ENCODE data around the gene ZSWIM5.
"Not testable (repeated sequence)": the region's sequence is repeated elsewhere in the genome, so short reads cannot be mapped to it uniquely, and the experiment has no call there.

ZSWIM5 gene

DNA sequence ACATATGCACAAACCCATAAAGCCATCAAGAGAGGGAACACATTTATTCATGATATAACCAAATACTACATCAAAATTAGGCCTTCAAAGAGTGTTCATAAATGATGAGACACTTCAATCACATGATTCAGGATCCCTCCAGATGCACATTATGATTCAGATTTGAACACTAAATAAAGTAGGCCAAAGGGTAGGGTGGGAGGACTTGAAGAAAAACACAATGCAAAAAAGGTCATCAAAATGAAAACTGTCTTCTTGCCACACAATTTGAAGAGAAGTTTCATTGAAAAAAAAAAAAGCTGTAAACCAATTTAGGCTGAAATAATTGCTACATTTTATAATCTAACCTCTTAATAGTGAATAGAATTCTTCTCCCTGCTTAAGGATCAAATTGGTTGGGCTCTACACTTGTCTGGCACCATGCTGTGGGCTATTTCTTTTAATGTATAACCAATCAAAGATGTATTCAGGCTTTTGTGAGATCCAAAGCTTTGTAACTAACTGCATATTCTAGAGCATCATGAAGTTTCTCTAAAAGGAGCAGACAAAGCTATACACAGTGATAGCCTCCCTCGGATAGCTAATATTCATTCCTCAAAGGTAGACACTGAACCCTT lies 58.1 kb downstream of the ZSWIM5 start:
- Histone ChIP-seq H3K27me3 (ENCODE audit: control insufficient read depth in 5 of 5, insufficient read depth in 4 of 5, low read length in 5 of 5) (no peaks in the 10 kb centered on the region), H3K36me3 (ENCODE audit: control insufficient read depth in 5 of 5, insufficient read depth in 5 of 5, low read length in 5 of 5) (no peaks in the 10 kb centered on the region), H3K9ac (ENCODE audit: low read length in 5 of 5) (no peak overlapping the region), H3K9me3 (ENCODE audit: control insufficient read depth in 5 of 5, low read length in 5 of 5) (no peaks in the 10 kb centered on the region), H3K27ac (ENCODE audit: low read depth, low read length) (no peak overlapping the region), H3K4me3 (ENCODE audit: low read depth in 1 of 5, low read length in 5 of 5) (no peak overlapping the region), H3K4me1 (ENCODE audit: control insufficient read depth in 5 of 5, insufficient read depth in 5 of 5, low read length in 5 of 5) (no peaks in the 10 kb centered on the region)

DNA sequence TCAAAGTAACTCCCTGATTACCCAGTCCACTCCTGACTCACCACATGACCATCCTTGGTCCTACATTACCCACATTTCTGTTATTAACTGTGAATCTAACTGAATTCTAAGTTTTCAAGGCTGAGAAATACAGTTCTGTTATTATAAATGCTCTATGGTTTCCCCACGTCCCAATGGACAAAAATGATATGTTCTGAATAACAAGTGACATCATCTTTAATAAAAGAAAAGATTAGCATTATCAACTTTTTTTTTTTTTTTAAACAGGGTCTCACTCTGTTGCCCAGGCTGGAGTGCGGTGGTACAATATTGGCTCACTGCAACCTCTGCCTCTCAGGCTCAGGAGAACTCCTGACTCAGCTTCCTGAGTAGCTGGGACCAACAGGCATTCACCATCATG lies 59.6 kb downstream of the ZSWIM5 start:
- no peaks in the 10 kb centered on the region for H3K36me3 ChIP-seq (ENCODE audit: control insufficient read depth in 5 of 5, insufficient read depth in 5 of 5, low read length in 5 of 5)
- no peak overlapping the region for H3K4me3 ChIP-seq (ENCODE audit: low read depth in 1 of 5, low read length in 5 of 5)
- H3K27ac ChIP-seq (ENCODE audit: low read depth, low read length): no peak overlapping the region
- H3K4me1 ChIP-seq (ENCODE audit: control insufficient read depth in 5 of 5, insufficient read depth in 5 of 5, low read length in 5 of 5): no peaks in the 10 kb centered on the region
- no peaks in the 10 kb centered on the region for H3K27me3 ChIP-seq (ENCODE audit: control insufficient read depth in 5 of 5, insufficient read depth in 4 of 5, low read length in 5 of 5)
- H3K9ac ChIP-seq (ENCODE audit: low read length in 5 of 5): no peak overlapping the region
- H3K9me3 ChIP-seq (ENCODE audit: control insufficient read depth in 5 of 5, low read length in 5 of 5): no peaks in the 10 kb centered on the region

DNA sequence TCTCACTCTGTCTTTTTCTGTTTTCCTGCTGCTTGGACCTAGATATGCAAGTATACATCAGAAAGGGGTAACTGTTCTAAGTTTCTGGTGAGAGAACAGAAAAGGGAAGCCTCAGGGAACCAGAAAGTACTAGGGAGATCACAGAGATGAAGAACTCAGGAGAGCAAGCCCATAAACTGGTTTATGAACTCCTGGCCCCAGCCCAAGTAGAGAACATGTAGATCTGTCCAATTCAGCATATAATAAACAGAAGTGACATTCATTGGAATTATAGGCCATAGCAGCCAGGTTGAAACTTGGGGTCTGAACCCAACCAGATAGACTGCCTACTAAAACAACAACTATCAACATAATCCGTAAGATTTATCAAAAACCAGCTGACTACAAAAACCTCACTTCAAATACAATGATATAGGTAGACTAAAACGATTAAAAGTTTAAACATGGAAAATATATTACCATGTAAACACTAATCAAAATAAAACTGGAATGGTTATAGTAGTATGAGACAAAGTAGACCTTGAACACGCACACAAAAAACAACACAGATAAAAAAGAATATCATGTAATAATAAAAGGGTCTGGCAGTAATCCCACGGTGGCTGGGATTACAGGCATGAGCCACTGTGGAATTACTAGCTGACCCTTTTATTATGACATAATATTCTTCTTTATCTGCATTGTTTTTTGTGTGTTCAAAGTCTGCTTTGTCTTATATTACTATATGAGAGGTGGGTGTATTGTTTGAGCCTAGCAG lies 65.0 kb downstream of the ZSWIM5 start:
- Histone ChIP-seq H3K9ac (ENCODE audit: low read length in 5 of 5) (no peak overlapping the region), H3K4me3 (ENCODE audit: low read depth in 1 of 5, low read length in 5 of 5) (no peak overlapping the region), H3K36me3 (ENCODE audit: control insufficient read depth in 5 of 5, insufficient read depth in 5 of 5, low read length in 5 of 5) (no peaks in the 10 kb centered on the region)

DNA sequence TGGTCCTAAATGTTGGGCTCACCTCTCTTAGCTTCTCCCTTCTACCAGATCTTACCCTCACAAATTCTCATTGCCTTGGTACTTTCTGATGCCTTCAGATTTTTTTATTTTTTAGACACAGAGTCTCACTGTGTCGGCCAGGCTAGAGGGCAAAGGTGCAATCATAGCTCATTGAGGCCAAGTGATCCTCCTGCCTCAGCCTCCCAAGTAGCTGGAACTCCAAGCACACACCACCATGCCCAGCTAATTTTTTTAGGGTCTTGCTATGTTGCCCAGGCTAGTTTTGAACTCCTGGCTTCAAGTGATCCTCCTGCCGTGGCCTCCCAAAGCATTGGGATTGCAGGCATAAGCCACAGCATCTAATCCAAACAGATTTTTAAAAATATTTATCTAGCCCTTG lies 69.4 kb downstream of the ZSWIM5 start:
- no peaks in the 10 kb centered on the region for H3K9me3 ChIP-seq (ENCODE audit: control insufficient read depth in 5 of 5, low read length in 5 of 5)
- no peak overlapping the region for H3K27ac ChIP-seq (ENCODE audit: low read depth, low read length)
- H3K4me1 ChIP-seq (ENCODE audit: control insufficient read depth in 5 of 5, insufficient read depth in 5 of 5, low read length in 5 of 5): no peaks in the 10 kb centered on the region

More for the DNA sequence above, 65.0 kb downstream of the ZSWIM5 start:
- no peaks in the 10 kb centered on the region for H3K9me3 ChIP-seq (ENCODE audit: control insufficient read depth in 5 of 5, low read length in 5 of 5)
- H3K4me1 ChIP-seq (ENCODE audit: control insufficient read depth in 5 of 5, insufficient read depth in 5 of 5, low read length in 5 of 5): no peaks in the 10 kb centered on the region
- H3K27ac ChIP-seq (ENCODE audit: low read depth, low read length): no peak overlapping the region
- H3K27me3 ChIP-seq (ENCODE audit: control insufficient read depth in 5 of 5, insufficient read depth in 4 of 5, low read length in 5 of 5): no peaks in the 10 kb centered on the region

DNA sequence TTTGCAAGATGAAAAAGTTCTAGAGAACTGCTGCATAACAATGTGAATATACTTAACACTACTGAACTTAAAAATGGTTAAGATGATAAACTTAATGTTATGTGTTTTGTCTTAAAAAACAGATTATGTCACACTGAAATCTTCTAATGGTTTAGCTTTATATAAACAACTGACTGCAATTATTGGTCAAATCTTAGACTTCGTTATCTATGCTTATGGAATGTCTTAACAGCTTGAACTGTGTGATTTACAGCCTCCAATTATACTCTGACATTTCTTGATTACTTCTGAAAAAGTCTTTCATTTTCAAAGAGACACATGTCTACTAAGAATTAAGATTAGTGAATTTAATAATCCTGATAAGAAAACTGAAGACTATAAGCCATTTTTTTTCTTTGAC lies 71.1 kb downstream of the ZSWIM5 start:
- no peaks in the 10 kb centered on the region for H3K4me1 ChIP-seq (ENCODE audit: control insufficient read depth in 5 of 5, insufficient read depth in 5 of 5, low read length in 5 of 5)
- no peak overlapping the region for H3K4me3 ChIP-seq (ENCODE audit: low read depth in 1 of 5, low read length in 5 of 5)
- no peaks in the 10 kb centered on the region for H3K9me3 ChIP-seq (ENCODE audit: control insufficient read depth in 5 of 5, low read length in 5 of 5)
- no peaks in the 10 kb centered on the region for H3K27me3 ChIP-seq (ENCODE audit: control insufficient read depth in 5 of 5, insufficient read depth in 4 of 5, low read length in 5 of 5)
- no peak overlapping the region for H3K9ac ChIP-seq (ENCODE audit: low read length in 5 of 5)
- no peaks in the 10 kb centered on the region for H3K36me3 ChIP-seq (ENCODE audit: control insufficient read depth in 5 of 5, insufficient read depth in 5 of 5, low read length in 5 of 5)
- H3K27ac ChIP-seq (ENCODE audit: low read depth, low read length): no peak overlapping the region

More for the DNA sequence above, 69.4 kb downstream of the ZSWIM5 start:
- no peaks in the 10 kb centered on the region for H3K27me3 ChIP-seq (ENCODE audit: control insufficient read depth in 5 of 5, insufficient read depth in 4 of 5, low read length in 5 of 5)
- H3K4me3 ChIP-seq (ENCODE audit: low read depth in 1 of 5, low read length in 5 of 5): no peak overlapping the region
- no peaks in the 10 kb centered on the region for H3K36me3 ChIP-seq (ENCODE audit: control insufficient read depth in 5 of 5, insufficient read depth in 5 of 5, low read length in 5 of 5)
- no peak overlapping the region for H3K9ac ChIP-seq (ENCODE audit: low read length in 5 of 5)

DNA sequence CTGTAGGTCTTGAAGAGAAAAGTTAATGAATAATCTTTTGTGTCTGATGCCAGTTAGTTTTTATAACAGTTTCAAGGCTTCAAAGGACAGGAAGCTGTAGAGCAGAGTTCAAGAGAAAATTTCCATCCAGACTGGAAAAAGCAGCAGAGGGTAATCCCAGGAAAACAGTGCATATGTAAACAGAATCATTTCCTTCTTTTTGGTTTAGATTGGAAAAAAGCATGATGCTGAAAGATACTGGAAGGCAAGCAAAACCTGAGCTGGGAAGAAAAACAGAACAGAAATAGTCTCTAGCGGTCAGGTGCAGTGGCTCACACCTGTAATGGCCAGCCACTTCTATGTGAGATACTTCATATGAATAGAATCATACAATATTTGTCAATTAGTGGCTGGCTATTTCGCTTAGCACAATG lies 71.9 kb downstream of the ZSWIM5 start:
- H3K36me3 ChIP-seq (ENCODE audit: control insufficient read depth in 5 of 5, insufficient read depth in 5 of 5, low read length in 5 of 5): no peaks in the 10 kb centered on the region
- no peaks in the 10 kb centered on the region for H3K9me3 ChIP-seq (ENCODE audit: control insufficient read depth in 5 of 5, low read length in 5 of 5)
- H3K27me3 ChIP-seq (ENCODE audit: control insufficient read depth in 5 of 5, insufficient read depth in 4 of 5, low read length in 5 of 5): no peaks in the 10 kb centered on the region
- no peak overlapping the region for H3K9ac ChIP-seq (ENCODE audit: low read length in 5 of 5)
- H3K27ac ChIP-seq (ENCODE audit: low read depth, low read length): no peak overlapping the region
- H3K4me1 ChIP-seq (ENCODE audit: control insufficient read depth in 5 of 5, insufficient read depth in 5 of 5, low read length in 5 of 5): no peaks in the 10 kb centered on the region
- H3K4me3 ChIP-seq (ENCODE audit: low read depth in 1 of 5, low read length in 5 of 5): no peak overlapping the region

DNA sequence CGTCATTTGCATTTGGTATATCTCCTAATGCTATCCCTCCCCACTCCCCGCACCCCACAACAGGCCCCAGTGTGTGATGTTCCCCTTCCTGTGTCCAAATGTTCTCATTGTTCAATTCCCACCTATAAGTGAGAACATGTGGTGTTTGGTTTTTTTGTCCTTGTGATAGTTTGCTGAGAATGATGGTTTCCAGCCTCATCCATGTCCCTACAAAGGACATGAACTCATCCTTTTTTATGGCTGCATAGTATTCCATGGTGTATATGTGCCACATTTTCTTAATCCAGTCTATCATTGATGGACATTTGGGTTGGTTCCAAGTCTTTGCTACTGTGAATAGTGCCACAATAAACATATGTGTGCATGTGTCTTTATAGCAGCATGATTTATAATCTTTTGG lies 73.7 kb downstream of the ZSWIM5 start:
- H3K4me3 ChIP-seq (ENCODE audit: low read depth in 1 of 5, low read length in 5 of 5); H3K9me3 ChIP-seq (ENCODE audit: control insufficient read depth in 5 of 5, low read length in 5 of 5); H3K36me3 ChIP-seq (ENCODE audit: control insufficient read depth in 5 of 5, insufficient read depth in 5 of 5, low read length in 5 of 5); H3K4me1 ChIP-seq (ENCODE audit: control insufficient read depth in 5 of 5, insufficient read depth in 5 of 5, low read length in 5 of 5); H3K9ac ChIP-seq (ENCODE audit: low read length in 5 of 5); H3K27me3 ChIP-seq (ENCODE audit: control insufficient read depth in 5 of 5, insufficient read depth in 4 of 5, low read length in 5 of 5); H3K27ac ChIP-seq (ENCODE audit: low read depth, low read length): not testable (repeated sequence)

DNA sequence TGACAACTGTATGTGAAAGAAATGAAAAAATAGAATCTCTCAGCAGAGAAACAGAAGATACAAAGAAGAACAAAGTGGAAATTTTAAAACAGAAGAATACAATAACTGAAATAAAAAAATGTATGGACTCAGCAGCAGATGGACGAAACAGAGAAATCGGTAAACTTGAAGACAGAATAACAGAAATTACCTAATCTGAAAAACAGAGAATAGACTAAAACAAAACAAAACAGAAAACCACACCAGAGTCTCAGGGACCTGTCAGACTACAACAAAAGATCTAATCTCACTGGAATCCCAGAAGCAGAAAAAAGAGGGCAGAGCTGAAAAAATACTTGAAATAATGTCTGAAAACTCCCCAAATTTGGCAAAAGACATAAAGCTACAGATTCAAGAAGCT lies 83.0 kb downstream of the ZSWIM5 start:
- no peak overlapping the region for H3K27ac ChIP-seq (ENCODE audit: low read depth, low read length)
- no peaks in the 10 kb centered on the region for H3K4me1 ChIP-seq (ENCODE audit: control insufficient read depth in 5 of 5, insufficient read depth in 5 of 5, low read length in 5 of 5)
- H3K27me3 ChIP-seq (ENCODE audit: control insufficient read depth in 5 of 5, insufficient read depth in 4 of 5, low read length in 5 of 5): no peaks in the 10 kb centered on the region
- H3K9me3 ChIP-seq (ENCODE audit: control insufficient read depth in 5 of 5, low read length in 5 of 5): no peaks in the 10 kb centered on the region
- H3K36me3 ChIP-seq (ENCODE audit: control insufficient read depth in 5 of 5, insufficient read depth in 5 of 5, low read length in 5 of 5): no peaks in the 10 kb centered on the region
- no peak overlapping the region for H3K9ac ChIP-seq (ENCODE audit: low read length in 5 of 5)
- no peak overlapping the region for H3K4me3 ChIP-seq (ENCODE audit: low read depth in 1 of 5, low read length in 5 of 5)

DNA sequence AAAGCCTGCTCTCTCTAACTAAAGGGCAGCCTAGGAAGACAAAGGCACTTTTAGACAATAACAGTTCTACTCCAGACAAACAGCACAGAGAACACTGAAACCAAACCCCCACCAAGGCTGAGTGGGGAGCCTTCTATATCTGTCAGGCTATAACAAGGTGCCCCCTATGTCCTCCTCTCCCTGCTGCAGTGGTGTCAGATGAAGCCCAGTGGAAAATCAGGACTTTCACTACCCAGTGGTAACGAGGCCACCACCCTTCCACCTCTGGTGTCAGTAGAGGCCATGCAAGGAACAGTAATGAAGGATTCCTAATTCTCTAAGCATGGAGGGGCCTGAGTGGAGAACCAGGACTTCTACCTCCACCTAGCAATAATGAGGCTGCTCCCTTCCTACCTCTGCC lies 83.7 kb downstream of the ZSWIM5 start:
- Histone ChIP-seq H3K27ac (ENCODE audit: low read depth, low read length) (no peak overlapping the region), H3K9ac (ENCODE audit: low read length in 5 of 5) (no peak overlapping the region), H3K4me3 (ENCODE audit: low read depth in 1 of 5, low read length in 5 of 5) (no peak overlapping the region), H3K27me3 (ENCODE audit: control insufficient read depth in 5 of 5, insufficient read depth in 4 of 5, low read length in 5 of 5) (no peaks in the 10 kb centered on the region), H3K36me3 (ENCODE audit: control insufficient read depth in 5 of 5, insufficient read depth in 5 of 5, low read length in 5 of 5) (no peaks in the 10 kb centered on the region), H3K4me1 (ENCODE audit: control insufficient read depth in 5 of 5, insufficient read depth in 5 of 5, low read length in 5 of 5) (no peaks in the 10 kb centered on the region), H3K9me3 (ENCODE audit: control insufficient read depth in 5 of 5, low read length in 5 of 5) (no peaks in the 10 kb centered on the region)

DNA sequence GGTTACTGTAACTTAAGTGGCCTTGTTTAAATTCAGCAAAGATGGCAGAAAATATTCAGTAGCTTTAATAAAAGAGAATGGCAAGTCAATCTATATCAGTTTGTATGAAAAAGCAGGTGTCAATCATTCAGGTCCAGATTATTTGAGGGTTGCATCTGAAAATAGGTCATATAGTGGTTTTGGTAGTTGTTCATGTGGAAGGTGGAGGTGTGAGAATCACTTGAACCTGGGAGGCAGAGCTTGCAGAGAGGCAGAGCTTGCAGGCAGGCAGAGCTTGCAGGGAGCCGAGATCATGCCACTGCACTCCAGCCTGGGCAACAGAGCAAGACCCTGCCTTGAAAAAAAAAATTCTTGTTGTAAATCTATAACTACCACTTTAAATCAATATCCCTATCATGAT lies 88.6 kb downstream of the ZSWIM5 start:
- Histone ChIP-seq H3K27ac (ENCODE audit: low read depth, low read length) (no peak overlapping the region), H3K27me3 (ENCODE audit: control insufficient read depth in 5 of 5, insufficient read depth in 4 of 5, low read length in 5 of 5) (no peaks in the 10 kb centered on the region), H3K9ac (ENCODE audit: low read length in 5 of 5) (no peak overlapping the region), H3K4me3 (ENCODE audit: low read depth in 1 of 5, low read length in 5 of 5) (no peak overlapping the region), H3K36me3 (ENCODE audit: control insufficient read depth in 5 of 5, insufficient read depth in 5 of 5, low read length in 5 of 5) (no peaks in the 10 kb centered on the region), H3K4me1 (ENCODE audit: control insufficient read depth in 5 of 5, insufficient read depth in 5 of 5, low read length in 5 of 5) (no peaks in the 10 kb centered on the region), H3K9me3 (ENCODE audit: control insufficient read depth in 5 of 5, low read length in 5 of 5) (no peaks in the 10 kb centered on the region)
